NCI-H2107 treated with DMSO at 0.1 percent for 48 hours (cell line): Measurements from ENCODE around the gene GP1BA.

Source experiments
- DNase-seq: peaks from one replicate; lab custom pipeline; 2025; ENCODE audit not compliant: unreplicated experiment; lab: John Stamatoyannopoulos, UW

GP1BA gene

DNA sequence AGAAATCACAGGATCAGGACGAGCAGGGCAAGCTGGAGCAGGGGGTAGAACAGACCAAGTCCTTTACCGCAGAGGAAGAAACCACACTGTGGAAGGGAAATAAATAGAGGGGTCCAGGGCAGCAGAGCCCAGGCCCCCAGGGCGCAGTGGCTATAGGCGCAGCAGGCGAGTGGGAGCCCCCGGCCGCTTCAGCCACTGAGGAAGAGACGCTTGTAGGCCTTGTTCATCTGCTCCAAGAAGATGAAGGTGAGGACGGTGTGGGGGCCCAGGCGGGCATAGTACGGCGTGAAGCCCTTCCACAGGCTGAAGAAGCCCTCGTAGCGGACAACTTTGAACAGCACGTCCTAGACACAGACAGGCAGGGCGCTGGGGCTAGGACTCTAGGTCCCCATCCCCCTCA, 5.5 kb downstream of the GP1BA start:
- DNase-seq, result no peak

GRCh38 chr17:4938069-4938491, 6.0 kb downstream of the GP1BA start:
- no peak for DNase-seq

- DNase-seq, result no peak
Measured at GRCh38 chr17:4938688-4939545, 6.8 kb downstream of the GP1BA start.

GRCh38 chr17:4939546-4939795, 7.4 kb downstream of the GP1BA start:
- DNase-seq, result no peak

DNA sequence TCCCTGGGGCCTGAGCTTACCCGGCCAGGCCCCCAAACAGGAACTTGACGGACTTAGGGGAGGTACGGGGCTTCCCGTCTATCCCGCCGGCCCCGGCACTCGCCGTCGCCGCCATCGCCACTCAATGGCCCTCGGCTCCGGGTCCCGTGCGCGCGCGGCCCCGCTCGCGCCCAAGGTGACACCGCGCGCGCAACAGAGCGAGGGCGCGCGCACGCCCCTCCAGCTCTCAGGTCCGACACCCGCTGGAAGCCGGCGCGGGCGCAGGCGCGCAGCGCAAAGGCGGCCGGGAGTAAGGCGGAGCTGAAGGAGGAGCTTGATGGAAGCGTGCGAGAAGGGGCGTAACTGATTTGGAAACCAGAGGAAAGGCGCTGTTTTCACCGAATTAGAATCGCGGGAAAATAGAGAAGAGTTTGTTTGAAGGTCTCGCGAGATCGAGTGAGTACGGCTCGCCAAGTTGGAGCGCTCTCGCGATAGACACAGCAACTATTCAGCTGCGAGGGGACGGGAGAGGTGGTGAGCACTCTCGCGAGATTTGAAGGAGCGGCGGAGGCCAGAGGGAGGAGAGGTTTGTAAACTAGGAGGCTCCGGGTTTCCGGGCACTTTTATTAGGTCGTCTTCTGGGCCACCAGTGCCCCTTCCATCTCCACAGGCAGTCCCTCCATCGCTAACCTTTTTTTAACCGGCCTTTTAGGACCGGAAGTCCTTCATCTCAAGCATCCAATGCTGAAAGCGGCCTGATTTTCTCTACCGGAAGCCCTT, 7.9 kb downstream of the GP1BA start, which contains the start of the genes RNF167 and SLC25A11:
TSS of gene RNF167 (plus strand) at position 473 of the 759 bp plus-strand sequence. CDS start 642 bp downstream, outside the sequence.
TSS of gene SLC25A11 (minus strand) at position 251 of the 759 bp plus-strand sequence. CDS start at position 115, 136 bp downstream.
- DNase-seq, result peak; percentile 82

DNA sequence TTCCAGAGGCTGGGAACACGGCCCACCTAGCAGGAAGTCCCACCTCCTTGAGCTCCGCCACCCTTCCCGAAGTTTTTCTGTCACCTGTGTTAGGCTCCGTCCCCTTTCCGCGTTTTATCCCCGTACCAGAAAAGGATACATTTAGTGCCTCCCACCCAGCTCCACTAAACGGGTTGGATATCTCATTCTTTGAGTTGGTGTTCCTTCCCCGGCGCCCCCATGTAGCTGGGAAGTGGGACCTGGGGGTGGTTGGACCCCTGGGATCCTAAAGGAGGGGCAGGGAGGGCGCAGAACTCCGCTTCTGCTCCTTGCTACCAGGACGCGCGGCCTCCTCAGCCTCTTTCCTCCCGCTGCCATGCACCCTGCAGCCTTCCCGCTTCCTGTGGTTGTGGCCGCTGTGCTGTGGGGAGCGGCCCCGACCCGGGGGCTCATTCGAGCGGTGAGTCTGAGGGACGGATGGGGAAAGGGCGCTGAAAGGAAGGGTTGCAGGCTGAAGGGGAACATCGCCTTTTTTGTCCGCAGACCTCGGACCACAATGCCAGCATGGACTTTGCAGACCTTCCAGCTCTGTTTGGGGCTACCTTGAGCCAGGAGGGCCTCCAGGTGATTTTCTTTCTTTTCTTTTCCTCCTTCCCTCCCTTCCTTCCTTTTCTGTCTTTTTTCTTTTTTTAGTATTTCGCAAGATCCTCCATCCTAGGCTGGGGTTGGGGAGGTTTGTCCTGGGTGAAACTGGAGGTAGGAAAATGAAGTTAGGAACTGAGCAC, 8.7 kb downstream of the GP1BA start:
- DNase-seq, result no peak

DNA sequence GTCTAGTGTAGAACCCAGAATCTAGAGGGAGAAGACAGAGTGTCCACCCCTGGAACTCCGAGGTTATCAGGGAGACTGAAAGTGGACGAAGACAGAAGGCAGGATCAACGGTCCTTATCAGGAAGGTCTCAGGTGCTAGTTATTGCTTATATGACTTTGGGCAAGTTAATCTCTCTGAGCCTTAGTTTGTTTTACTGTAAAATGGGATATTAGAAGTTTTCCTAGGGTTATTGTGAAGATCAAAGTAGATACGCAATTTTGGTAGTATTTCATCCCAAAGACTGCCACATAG, 9.2 kb downstream of the GP1BA start:
- DNase-seq, result no peak

GRCh38 chr17:4942760-4943508, 10.9 kb downstream of the GP1BA start:
- no peak for DNase-seq

GRCh38 chr17:4944163-4944553, 12.1 kb downstream of the GP1BA start:
- DNase-seq, result no peak

- no peak for DNase-seq
Measured at GRCh38 chr17:4944554-4945175, 12.6 kb downstream of the GP1BA start.

DNA sequence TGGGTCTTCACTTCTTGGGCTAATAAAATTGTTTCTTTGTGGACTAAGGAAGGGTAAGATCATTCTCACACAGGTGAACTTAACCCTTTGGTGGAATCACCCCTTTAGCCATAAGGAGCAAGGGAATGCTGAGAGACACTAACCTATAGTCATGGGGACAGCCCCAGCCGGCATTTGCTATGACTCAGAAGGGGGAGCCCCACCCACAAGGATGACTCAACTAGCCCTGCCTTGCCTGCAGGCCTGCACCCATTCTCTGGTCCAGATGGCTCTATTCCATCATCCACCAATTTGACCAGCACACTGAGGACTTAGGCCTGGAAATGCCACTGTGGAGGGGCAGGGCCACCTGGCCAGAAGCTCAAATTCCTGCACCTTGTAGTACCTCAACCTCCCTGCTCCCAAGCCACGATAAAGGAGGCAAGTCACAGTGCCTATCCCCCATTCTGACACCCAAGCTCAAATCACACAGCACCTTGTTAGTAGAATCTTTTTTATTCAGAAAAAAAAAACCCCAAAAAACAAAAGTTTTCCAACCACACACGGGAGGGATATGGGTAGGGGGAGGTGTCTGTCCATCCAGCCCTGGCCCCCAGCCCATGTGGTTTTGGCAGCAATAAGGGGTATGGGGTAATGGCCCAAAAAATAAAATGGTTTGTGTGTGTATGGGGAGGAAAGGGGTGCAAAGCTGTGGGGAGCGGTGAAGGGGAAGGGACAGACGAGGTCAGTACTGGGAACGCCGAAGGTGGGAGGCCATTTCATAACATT, 13.3 kb downstream of the GP1BA start:
- no peak for DNase-seq

- DNase-seq, result no peak
Measured at GRCh38 chr17:4945944-4946280, 13.8 kb downstream of the GP1BA start.

GRCh38 chr17:4946312-4946976, 14.4 kb downstream of the GP1BA start:
- no peak for DNase-seq

GRCh38 chr17:4947010-4947410, 14.9 kb downstream of the GP1BA start:
- no peak for DNase-seq

DNA sequence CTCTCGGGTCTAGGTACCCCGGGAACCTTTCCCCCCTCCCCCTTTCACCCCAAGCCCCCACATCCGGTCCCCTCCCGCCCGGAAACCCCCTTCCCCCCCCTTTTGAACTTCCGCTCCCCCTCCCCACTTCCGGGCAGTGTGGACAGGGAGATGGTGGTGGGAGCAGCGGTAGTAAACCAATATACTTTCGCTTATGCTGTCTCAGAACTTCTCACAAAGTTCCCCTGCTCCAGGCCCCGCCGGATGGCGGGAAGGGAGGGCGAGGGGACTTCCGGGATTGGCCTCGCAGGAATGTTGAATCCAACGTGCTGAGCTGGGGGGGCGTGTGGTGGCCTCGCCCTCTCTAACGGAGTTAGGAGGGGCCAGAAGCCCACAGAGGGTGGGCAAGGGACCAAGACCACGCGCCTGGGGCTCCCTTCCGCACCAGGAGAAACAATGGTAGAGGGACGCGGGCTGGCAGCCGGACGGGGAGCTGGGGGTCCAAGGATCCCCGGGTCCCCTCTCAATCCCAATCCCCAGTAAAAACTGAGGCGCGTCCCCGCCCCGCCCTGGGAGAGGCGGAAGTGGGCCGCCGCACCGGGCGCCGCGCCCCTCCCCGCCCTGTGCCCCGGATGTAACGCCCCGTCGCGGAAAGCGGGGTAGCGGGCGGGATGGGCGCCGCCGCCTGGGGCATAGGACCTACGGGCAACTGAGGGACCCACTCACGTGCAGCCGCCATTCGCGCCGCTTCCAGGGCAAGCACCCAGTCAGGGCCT, 15.5 kb downstream of the GP1BA start:
- DNase-seq, result no peak

DNA sequence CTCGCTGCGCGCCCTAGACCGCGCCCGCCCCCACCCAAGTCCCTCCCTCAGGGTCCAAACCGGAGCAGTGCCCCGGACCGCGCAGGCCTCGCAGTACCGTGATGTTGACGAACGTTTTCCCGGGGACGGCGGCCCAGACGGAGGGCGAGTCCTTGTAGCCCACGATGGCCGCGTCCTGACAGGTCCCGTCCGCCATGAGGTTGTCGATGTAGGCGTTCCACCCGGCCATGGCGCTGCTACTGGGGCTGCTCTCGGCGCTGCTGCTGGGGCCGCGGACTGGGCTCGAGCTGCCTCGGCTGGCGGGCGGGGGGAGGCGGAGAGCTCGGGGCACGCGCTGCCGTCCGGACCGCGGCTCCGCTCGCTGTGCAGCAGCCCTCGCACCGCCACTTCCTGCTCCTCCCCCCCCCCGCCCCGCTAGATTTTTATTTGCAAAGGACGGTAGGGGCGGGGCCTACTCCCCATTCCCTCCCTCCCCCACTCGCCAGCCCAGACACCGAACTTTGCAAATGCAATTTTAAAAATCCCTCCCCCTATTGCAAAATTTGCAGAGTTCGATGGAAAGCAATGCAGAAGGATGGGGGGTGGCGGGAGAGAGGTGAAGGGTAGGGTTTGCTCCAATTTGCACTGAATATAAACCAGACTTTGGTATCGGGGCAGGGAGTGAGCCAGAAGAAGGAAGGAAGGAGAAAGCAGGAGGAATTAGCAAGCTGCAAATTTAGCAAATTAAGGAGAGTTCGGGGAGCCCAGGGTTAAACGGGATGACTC, 16.3 kb downstream of the GP1BA start, which contains the start of gene PFN1:
TSS of gene PFN1 (minus strand) at position 365 of the 765 bp plus-strand sequence. CDS start at position 229, 136 bp downstream.
- peak; percentile 43 for DNase-seq

- no peak for DNase-seq
Measured at GRCh38 chr17:4948931-4949320, 16.8 kb downstream of the GP1BA start.
